GM23338 (cell line): ENCODE results near the gene TNFAIP6. TPM values are rescaled to one million over a fixed set of nuclear protein-coding genes. Genes with fewer than 3 reads are reported as not detected.

Experiments used
- ATAC-seq: fragments of 200-7000 bp; cut with Tn5 transposase; 3 replicates; pipeline ENCODE4 v1.9.1; 2020
- DNase-seq: peaks from one replicate; pipeline ENCODE4 v3.0.0-alpha.2; 2015; ENCODE audit warnings: low spot score
- H2AFZ ChIP-seq: fragments of 200-600 bp; sonication (generic); 2 replicates; pipeline ENCODE4 v1.8.0; 2016; ENCODE audit warnings: antibody characterized with exemption, mild to moderate bottlenecking, moderate library complexity
- H3F3A ChIP-seq: fragments of 200-600 bp; sonication (generic); replicated peaks from 2 replicates; pipeline ENCODE4 v1.8.0; 2017; ENCODE audit warnings: antibody characterized with exemption, mixed run types, low read depth
- H3K27ac ChIP-seq: fragments of 200-600 bp; sonication (generic); 2 replicates; pipeline ENCODE4 v1.6.1; 2016; ENCODE audit warnings: low read depth
- H3K27me3 ChIP-seq: fragments of 200-600 bp; sonication (generic); 2 replicates; pipeline ENCODE4 v1.8.0; 2016; ENCODE audit warnings: mild to moderate bottlenecking, mixed run types, moderate library complexity; ENCODE audit not compliant: insufficient read depth
- H3K36me3 ChIP-seq: fragments of 200-600 bp; sonication (generic); 2 replicates; pipeline ENCODE4 v1.8.0; 2016; ENCODE audit warnings: mild to moderate bottlenecking; ENCODE audit not compliant: insufficient read depth
- H3K4me1 ChIP-seq: fragments of 200-600 bp; sonication (generic); 2 replicates; pipeline ENCODE4 v1.8.0; 2016; ENCODE audit warnings: mild to moderate bottlenecking, moderate library complexity; ENCODE audit not compliant: insufficient read depth
- H3K4me2 ChIP-seq: fragments of 200-600 bp; sonication (generic); 2 replicates; pipeline ENCODE4 v1.7.1; 2017; ENCODE audit warnings: mixed run types
- H3K4me3 ChIP-seq: fragments of 200-600 bp; sonication (generic); 2 replicates; pipeline ENCODE4 v1.6.1; 2016; ENCODE audit warnings: mixed run types
- H3K79me2 ChIP-seq: fragments of 200-600 bp; sonication (generic); replicated peaks from 2 replicates; pipeline ENCODE4 v1.8.0; 2017; ENCODE audit warnings: mild to moderate bottlenecking; ENCODE audit not compliant: insufficient read depth
- H3K9me2 ChIP-seq: fragments of 200-600 bp; sonication (generic); 2 replicates; pipeline ENCODE4 v1.8.0; 2017; ENCODE audit not compliant: insufficient read depth
- H4K20me1 ChIP-seq: fragments of 200-600 bp; sonication (generic); replicated peaks from 2 replicates; pipeline ENCODE4 v1.8.0; 2017; ENCODE audit warnings: mild to moderate bottlenecking; ENCODE audit not compliant: insufficient read depth
- H3K27ac Mint-ChIP-seq: 2 replicates; pipeline ENCODE4 v1.8.0; 2020; ENCODE audit warnings: inconsistent platforms, mild to moderate bottlenecking, moderate library complexity, mixed read lengths
- H3K27me3 Mint-ChIP-seq: 3 replicates; pipeline ENCODE4 v1.8.0; 2022; ENCODE audit warnings: low read depth, mild to moderate bottlenecking, moderate library complexity, mixed read lengths, inconsistent platforms; ENCODE audit not compliant: insufficient read depth, poor library complexity
- H3K36me3 Mint-ChIP-seq: 3 replicates; pipeline ENCODE4 v1.8.0; 2021; ENCODE audit warnings: low read depth, mild to moderate bottlenecking, inconsistent platforms, moderate library complexity, mixed read lengths
- H3K4me1 Mint-ChIP-seq: 3 replicates; pipeline ENCODE4 v1.8.0; 2020; ENCODE audit warnings: mild to moderate bottlenecking, inconsistent platforms, mixed read lengths
- H3K4me3 Mint-ChIP-seq: 3 replicates; pipeline ENCODE4 v1.8.0; 2021; ENCODE audit warnings: moderate library complexity, mild to moderate bottlenecking, inconsistent platforms, mixed read lengths
- H3K9me3 Mint-ChIP-seq: 3 replicates; pipeline ENCODE4 v1.8.0; 2020; ENCODE audit warnings: moderate library complexity, mild to moderate bottlenecking, inconsistent platforms, mixed read lengths
- CREB1 ChIP-seq: fragments of 250-450 bp; sonication (Bioruptor Pico); IDR thresholded peaks from 2 replicates; pipeline ENCODE4 v1.5.0; 2020; ENCODE audit warnings: low read depth, mild to moderate bottlenecking, moderate library complexity
- EZH2 ChIP-seq: fragments of 200-600 bp; sonication (generic); IDR thresholded peaks from one replicate; pipeline ENCODE4 v1.8.0; 2017; ENCODE audit warnings: antibody characterized with exemption, mild to moderate bottlenecking, low read depth; ENCODE audit not compliant: unreplicated experiment
- EZH2phosphoT487 ChIP-seq: fragments of 200-600 bp; sonication (generic); IDR thresholded peaks from one replicate; pipeline ENCODE4 v1.8.1; 2018; ENCODE audit warnings: antibody characterized with exemption; ENCODE audit not compliant: unreplicated experiment
- JUNB ChIP-seq: IDR thresholded peaks from one replicate; pipeline ENCODE4 v1.6.1; 2016; ENCODE audit warnings: antibody characterized with exemption; ENCODE audit not compliant: unreplicated experiment
- NANOG ChIP-seq: IDR thresholded peaks from 2 replicates; pipeline ENCODE4 v1.6.1; 2016; ENCODE audit warnings: antibody characterized with exemption, borderline replicate concordance
- STAT1 ChIP-seq: IDR thresholded peaks from one replicate; pipeline ENCODE4 v1.6.1; 2016; ENCODE audit warnings: antibody characterized with exemption; ENCODE audit not compliant: unreplicated experiment
- ZNF114 ChIP-seq: fragments of 250-450 bp; sonication (Bioruptor Pico); IDR thresholded peaks from 2 replicates; pipeline ENCODE4 v1.5.0; 2020; ENCODE audit warnings: mild to moderate bottlenecking, moderate library complexity
- ZNF331 ChIP-seq: fragments of 250-450 bp; sonication (Bioruptor Pico); IDR thresholded peaks from 2 replicates; pipeline ENCODE4 v1.5.0; 2020; ENCODE audit warnings: low read depth, mild to moderate bottlenecking, moderate library complexity
- polyA plus RNA-seq: library from polyadenylated mRNA; unstranded; fragments of >200 nt; fragmentation: Nextera tagmentation; extraction: Ambion mirVana; gene quantifications from 2 replicates; pipeline ENCODE4 v1.2.1, GENCODE V29; 2016
- total RNA-seq: library from RNA; depleted of rRNA; stranded (reverse); fragments of >200 nt; shearing (Covaris generic); gene quantifications from 2 replicates; pipeline ENCODE4 v1.2.3, GENCODE V29; 2014
- TF ChIP-seq, protein P1 (sequence below): fragments of 250-450 bp; sonication (Bioruptor Pico); IDR thresholded peaks from 2 replicates; pipeline ENCODE4 v1.5.0; 2020; ENCODE audit warnings: mild to moderate bottlenecking, moderate library complexity
- TF ChIP-seq, protein P2 (sequence below): IDR thresholded peaks from 2 replicates; pipeline ENCODE4 v1.6.1; 2016; ENCODE audit warnings: antibody characterized with exemption

TNFAIP6 gene
- total and polyA plus RNA-seq, 2 experiments from 2014 or later = 2.9 to 6.1 TPM

DNA sequence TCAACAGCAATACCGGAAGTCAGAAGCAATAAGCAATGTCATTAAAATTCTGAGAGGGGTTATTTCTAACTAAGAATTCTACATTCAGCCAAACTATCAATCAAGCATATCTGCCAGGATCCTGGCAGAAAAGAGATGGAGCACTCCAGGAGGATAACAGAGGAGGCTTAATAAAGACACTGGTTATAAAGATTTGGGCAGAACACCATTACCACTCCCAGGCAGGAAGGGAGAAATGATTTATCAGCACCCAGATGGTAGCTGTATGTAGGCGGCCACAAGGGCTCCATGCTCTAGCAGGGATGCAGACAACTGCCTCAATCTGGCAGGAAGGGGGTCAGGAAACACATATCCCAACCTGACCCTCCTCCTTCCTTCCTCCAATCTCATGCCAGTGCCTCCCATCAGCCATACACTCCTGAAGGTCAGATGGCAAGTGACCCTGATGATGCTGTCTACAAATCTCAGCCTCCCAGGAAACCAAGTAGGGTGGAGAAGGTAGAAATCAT, 20.5 kb upstream of the TNFAIP6 start (continued):
- TF ChIP-seq, protein P1, sequence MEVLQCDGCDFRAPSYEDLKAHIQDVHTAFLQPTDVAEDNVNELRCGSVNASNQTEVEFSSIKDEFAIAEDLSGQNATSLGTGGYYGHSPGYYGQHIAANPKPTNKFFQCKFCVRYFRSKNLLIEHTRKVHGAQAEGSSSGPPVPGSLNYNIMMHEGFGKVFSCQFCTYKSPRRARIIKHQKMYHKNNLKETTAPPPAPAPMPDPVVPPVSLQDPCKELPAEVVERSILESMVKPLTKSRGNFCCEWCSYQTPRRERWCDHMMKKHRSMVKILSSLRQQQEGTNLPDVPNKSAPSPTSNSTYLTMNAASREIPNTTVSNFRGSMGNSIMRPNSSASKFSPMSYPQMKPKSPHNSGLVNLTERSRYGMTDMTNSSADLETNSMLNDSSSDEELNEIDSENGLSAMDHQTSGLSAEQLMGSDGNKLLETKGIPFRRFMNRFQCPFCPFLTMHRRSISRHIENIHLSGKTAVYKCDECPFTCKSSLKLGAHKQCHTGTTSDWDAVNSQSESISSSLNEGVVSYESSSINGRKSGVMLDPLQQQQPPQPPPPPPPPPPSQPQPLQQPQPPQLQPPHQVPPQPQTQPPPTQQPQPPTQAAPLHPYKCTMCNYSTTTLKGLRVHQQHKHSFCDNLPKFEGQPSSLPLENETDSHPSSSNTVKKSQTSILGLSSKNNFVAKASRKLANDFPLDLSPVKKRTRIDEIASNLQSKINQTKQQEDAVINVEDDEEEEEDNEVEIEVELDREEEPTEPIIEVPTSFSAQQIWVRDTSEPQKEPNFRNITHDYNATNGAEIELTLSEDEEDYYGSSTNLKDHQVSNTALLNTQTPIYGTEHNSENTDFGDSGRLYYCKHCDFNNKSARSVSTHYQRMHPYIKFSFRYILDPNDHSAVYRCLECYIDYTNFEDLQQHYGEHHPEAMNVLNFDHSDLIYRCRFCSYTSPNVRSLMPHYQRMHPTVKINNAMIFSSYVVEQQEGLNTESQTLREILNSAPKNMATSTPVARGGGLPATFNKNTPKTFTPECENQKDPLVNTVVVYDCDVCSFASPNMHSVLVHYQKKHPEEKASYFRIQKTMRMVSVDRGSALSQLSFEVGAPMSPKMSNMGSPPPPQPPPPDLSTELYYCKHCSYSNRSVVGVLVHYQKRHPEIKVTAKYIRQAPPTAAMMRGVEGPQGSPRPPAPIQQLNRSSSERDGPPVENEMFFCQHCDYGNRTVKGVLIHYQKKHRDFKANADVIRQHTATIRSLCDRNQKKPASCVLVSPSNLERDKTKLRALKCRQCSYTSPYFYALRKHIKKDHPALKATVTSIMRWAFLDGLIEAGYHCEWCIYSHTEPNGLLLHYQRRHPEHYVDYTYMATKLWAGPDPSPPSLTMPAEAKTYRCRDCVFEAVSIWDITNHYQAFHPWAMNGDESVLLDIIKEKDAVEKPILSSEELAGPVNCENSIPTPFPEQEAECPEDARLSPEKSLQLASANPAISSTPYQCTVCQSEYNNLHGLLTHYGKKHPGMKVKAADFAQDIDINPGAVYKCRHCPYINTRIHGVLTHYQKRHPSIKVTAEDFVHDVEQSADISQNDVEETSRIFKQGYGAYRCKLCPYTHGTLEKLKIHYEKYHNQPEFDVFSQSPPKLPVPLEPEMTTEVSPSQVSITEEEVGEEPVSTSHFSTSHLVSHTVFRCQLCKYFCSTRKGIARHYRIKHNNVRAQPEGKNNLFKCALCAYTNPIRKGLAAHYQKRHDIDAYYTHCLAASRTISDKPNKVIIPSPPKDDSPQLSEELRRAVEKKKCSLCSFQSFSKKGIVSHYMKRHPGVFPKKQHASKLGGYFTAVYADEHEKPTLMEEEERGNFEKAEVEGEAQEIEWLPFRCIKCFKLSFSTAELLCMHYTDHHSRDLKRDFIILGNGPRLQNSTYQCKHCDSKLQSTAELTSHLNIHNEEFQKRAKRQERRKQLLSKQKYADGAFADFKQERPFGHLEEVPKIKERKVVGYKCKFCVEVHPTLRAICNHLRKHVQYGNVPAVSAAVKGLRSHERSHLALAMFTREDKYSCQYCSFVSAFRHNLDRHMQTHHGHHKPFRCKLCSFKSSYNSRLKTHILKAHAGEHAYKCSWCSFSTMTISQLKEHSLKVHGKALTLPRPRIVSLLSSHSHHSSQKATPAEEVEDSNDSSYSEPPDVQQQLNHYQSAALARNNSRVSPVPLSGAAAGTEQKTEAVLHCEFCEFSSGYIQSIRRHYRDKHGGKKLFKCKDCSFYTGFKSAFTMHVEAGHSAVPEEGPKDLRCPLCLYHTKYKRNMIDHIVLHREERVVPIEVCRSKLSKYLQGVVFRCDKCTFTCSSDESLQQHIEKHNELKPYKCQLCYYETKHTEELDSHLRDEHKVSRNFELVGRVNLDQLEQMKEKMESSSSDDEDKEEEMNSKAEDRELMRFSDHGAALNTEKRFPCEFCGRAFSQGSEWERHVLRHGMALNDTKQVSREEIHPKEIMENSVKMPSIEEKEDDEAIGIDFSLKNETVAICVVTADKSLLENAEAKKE = no peak
- TF ChIP-seq NANOG = no peak
- TF ChIP-seq EZH2 = no peak
- no peak for TF ChIP-seq CREB1
- no peak for TF ChIP-seq STAT1
- no peak for TF ChIP-seq ZNF331
- TF ChIP-seq JUNB = no peak
- TF ChIP-seq, protein P2, sequence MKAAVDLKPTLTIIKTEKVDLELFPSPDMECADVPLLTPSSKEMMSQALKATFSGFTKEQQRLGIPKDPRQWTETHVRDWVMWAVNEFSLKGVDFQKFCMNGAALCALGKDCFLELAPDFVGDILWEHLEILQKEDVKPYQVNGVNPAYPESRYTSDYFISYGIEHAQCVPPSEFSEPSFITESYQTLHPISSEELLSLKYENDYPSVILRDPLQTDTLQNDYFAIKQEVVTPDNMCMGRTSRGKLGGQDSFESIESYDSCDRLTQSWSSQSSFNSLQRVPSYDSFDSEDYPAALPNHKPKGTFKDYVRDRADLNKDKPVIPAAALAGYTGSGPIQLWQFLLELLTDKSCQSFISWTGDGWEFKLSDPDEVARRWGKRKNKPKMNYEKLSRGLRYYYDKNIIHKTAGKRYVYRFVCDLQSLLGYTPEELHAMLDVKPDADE = no peak
- TF ChIP-seq ZNF114 = no peak

DNA sequence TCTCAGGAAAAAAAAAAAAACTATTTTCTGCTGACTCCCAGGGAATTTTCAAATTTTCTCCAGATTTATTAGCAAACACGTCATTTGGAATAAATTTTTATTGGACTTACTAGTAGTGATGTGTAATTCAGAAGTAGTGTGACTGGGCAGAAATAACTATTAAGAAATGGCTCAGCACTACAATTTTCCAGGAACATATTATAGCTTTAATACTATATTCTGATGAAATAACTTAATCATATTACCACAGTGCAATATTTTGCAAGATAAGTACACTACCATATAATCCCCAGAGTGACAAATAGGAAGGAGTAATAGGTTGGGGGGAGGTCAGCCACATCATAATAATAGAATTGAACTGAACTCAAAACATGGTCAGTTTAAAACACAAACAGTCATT, 19.7 kb upstream of the TNFAIP6 start:
- Mint-ChIP-seq H3K27ac (no peak overlapping the region), H3K9me3 (peaks cover 16% of the 10 kb centered on the region), H3K36me3 (peaks cover 14% of the 10 kb centered on the region; the same call in 2 of the 3 replicates), H3K4me1 (peaks cover 49% of the 10 kb centered on the region), H3K27me3 (peaks cover 4% of the 10 kb centered on the region), H3K4me3 (no peak overlapping the region)
- Histone ChIP-seq H3K27ac (no peak overlapping the region), H3K4me2 (no peak overlapping the region), H3K27me3 (no peaks in the 10 kb centered on the region), H3F3A (no peaks in the 10 kb centered on the region), H4K20me1 (no peaks in the 10 kb centered on the region), H2AFZ (no peak overlapping the region), H3K4me3 (no peak overlapping the region), H3K4me1 (peaks cover 28% of the 10 kb centered on the region), H3K36me3 (no peaks in the 10 kb centered on the region), H3K79me2 (no peaks in the 10 kb centered on the region), H3K9me2 (no peaks in the 10 kb centered on the region)
- no peak for ATAC-seq
- DNase-seq = no peak
- TF ChIP-seq EZH2 = no peak
- no peak for TF ChIP-seq STAT1
- no peak for TF ChIP-seq ZNF114
- no peak for TF ChIP-seq CREB1
- TF ChIP-seq EZH2phosphoT487 = no peak
